ENCODE measurements around the gene ZNF701. TPM values are rescaled to one million over a fixed set of nuclear protein-coding genes. Genes with fewer than 3 reads are reported as not detected.

Gene ZNF701
- total and polyA plus RNA-seq, 2 of the 13 experiments (the other 11 are each of a cell fraction or from before 2014, with no cell fraction given), result 4.5 to 6.3 TPM

DNA sequence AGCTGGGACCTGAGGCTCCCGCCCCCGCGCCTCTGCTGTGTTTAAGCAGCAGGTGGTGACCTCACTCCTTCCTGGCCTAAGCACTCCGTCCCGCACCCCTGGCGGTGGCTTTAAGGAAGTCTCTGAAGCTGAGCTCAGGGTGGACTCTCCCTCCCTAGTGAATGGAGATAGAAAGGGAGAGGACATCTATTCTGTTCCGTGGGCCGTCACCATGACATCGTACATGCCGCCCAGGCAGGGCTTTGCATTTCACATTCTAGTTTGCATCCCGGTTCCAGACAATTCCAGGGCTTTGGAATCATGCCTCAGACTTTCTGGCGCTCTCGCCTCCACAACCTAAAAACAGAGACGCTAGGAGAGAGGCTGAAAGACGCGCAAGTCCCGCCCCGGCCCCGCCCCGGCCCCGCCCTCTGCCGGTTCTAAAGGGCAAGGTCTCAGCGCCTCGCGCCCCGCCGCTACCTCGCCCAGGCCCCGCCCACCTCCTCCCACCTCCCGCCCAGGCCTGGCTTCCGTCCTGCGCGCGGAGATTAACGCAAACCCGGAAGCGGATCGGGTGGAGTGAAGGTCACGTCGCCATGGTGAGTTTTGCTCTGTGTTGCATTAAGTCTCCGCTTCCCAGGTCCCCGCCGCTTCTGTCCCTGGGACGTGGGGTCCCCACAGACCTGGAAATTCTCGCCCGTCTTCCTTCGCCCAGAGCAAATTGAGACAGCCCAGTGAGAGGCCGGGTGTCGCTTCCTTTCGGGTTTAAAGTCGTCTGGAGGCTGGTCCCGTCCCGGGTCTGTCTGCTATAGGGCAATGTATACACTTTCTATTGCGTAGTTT lies 42.7 kb upstream of the ZNF701 start, which contains the start of gene ZNF808 (continued):
- TF ChIP-seq TFDP1 (CRISPR knock-in tag; IDR thresholded peaks at IDR 0.05; ENCODE audit: borderline replicate concordance) (peak; percentile 31; the same call in 1 of the 2 replicates), ZNF432 (CRISPR knock-in tag; IDR thresholded peaks at IDR 0.05; ENCODE audit: borderline replicate concordance) (no peak), ZMYM4 (CRISPR knock-in tag; IDR thresholded peaks at IDR 0.05) (peak; percentile 21; the same call in 1 of the 2 replicates), ZNF558 (CRISPR knock-in tag; IDR thresholded peaks at IDR 0.05; ENCODE audit: borderline replicate concordance) (no peak), ZNF768 (CRISPR knock-in tag; IDR thresholded peaks at IDR 0.05) (peak; percentile 83; the same call in 1 of the 2 replicates), IKZF1 (IDR thresholded peaks at IDR 0.05) (no peak), ZNF891 (CRISPR knock-in tag; IDR thresholded peaks at IDR 0.05) (0 out of 2 replicates have a peak, but pooled peaks have one; percentile 53), HOXA3 (CRISPR knock-in tag; IDR thresholded peaks at IDR 0.05) (peak; percentile 36), HOXA7 (CRISPR knock-in tag; IDR thresholded peaks at IDR 0.05) (no peak), PHF8 (CRISPR knock-in tag; IDR thresholded peaks at IDR 0.05) (peak; percentile 78), ZNF564 (CRISPR knock-in tag; IDR thresholded peaks at IDR 0.05) (no peak), MXD3 (CRISPR knock-in tag; IDR thresholded peaks at IDR 0.05) (0 out of 2 replicates have a peak, but pooled peaks have one; percentile 31), RAD21 (CRISPR knock-in tag; IDR thresholded peaks at IDR 0.05) (0 out of 2 replicates have a peak, but pooled peaks have one; percentile 12), GMEB1 (CRISPR knock-in tag; IDR thresholded peaks at IDR 0.05; ENCODE audit: borderline replicate concordance) (peak; percentile 54; the same call in 1 of the 2 replicates), IRF1 (CRISPR knock-in tag; IDR thresholded peaks at IDR 0.05; ENCODE audit: low read depth) (no peak), ZNF3 (CRISPR knock-in tag; IDR thresholded peaks at IDR 0.05) (no peak), SALL2 (CRISPR knock-in tag; IDR thresholded peaks at IDR 0.05) (0 out of 2 replicates have a peak, but pooled peaks have one; percentile 35), ZNF431 (CRISPR knock-in tag; IDR thresholded peaks at IDR 0.05; ENCODE audit: borderline replicate concordance, low read depth) (0 out of 2 replicates have a peak, but pooled peaks have one; percentile 31), PRMT3 (CRISPR knock-in tag; IDR thresholded peaks at IDR 0.05; ENCODE audit: borderline replicate concordance, low read depth) (no peak), ZNF430 (CRISPR knock-in tag; IDR thresholded peaks at IDR 0.05) (no peak), SSRP1 (CRISPR knock-in tag; IDR thresholded peaks at IDR 0.05) (no peak), HBP1 (CRISPR knock-in tag; IDR thresholded peaks at IDR 0.05; ENCODE audit: low read depth) (0 out of 2 replicates have a peak, but pooled peaks have one; percentile 27)
- TF ChIP-seq, protein P1, sequence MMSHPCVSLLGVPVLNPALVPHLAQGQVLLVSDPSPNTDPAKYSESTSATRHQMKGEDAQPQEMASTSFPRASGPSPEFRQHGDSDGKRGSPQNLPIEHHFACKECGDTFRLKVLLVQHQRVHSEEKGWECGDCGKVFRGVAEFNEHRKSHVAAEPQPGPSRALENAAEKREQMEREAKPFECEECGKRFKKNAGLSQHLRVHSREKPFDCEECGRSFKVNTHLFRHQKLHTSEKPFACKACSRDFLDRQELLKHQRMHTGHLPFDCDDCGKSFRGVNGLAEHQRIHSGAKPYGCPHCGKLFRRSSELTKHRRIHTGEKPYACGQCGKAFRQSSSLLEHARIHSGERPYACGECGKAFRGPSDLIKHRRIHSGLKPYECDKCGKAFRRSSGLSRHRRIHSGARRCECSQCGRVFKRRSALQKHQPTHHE (CRISPR knock-in tag; IDR thresholded peaks at IDR 0.05; ENCODE audit: borderline replicate concordance), result no peak

Measured in HepG2 (cell line).